Measurements from ENCODE around the gene GPAM. TPM values are rescaled to one million over a fixed set of nuclear protein-coding genes. Genes with fewer than 3 reads are reported as not detected.
A peak's percentile ranks its signal among the peaks of the same experiment; 100 is the strongest.
"Not testable (repeated sequence)": the region's sequence is repeated elsewhere in the genome, so short reads cannot be mapped to it uniquely, and the experiment has no call there.

Gene GPAM
- total RNA-seq, 2 donors from 2014 or later = 6.3 to 7.5 TPM

DNA sequence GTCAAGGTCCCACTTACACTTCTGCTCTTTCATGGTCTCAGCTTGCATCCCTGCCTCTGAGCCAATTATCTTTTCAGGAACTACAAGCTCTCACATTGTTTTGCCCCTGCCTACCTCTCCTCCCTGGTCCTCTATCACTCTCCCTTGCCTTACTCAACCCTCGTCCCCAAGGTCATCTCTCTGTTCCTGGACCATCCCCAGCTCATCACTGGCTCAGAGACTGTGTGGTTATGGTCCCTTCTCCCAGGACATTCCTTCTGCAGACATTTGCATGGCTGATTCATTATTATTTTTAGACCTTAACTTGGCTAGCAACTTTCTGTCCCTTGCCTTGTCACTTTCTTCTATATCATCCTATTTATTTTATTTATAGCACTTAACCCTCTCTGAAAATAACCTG is 17.8 kb upstream of the GPAM start:
- Mint-ChIP-seq H3K27ac (no peak overlapping the region), H3K36me3 (no peaks in the 10 kb centered on the region), H3K9me3 (no peaks in the 10 kb centered on the region)
- DNase-seq (ENCODE audit: low spot score in 2 of 2) (no peak), ATAC-seq (no peak)

DNA sequence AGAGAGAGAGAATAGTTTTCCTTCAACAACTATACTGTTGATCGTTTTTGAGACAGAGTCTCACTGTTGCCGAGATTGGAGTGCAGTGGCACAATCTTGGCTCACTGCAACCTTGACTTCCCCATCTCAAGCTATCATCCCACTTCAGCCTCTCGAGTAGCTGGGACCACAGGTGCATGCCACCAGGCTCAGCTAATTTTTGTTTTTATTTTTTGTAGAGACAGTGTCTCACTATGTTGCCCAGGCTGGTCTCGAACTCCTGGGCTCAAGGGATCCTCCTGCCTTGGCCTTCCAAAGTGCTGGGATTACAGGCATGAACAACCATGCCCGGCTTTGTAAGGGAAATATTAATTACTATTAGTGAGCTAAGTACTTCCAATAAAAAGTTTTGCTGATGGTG is 16.7 kb upstream of the GPAM start:
- not testable (repeated sequence) for H3K27ac Mint-ChIP-seq; ATAC-seq; H3K9me3 Mint-ChIP-seq; H3K36me3 Mint-ChIP-seq; DNase-seq (ENCODE audit: low spot score in 2 of 2)

DNA sequence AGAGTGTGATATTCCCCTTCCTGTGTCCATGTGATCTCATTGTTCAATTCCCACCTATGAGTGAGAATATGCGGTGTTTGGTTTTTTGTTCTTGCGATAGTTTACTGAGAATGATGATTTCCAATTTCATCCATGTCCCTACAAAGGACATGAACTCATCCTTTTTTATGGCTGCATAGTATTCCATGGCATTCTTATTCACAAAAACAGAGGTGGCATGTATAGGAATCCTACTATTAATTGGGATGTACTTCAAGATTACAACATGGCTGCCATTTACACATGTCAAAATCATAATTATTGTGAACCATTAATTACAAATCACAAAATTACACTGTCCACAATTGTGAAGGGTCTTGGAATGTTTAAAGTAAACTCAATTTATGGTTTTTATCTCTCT is 14.1 kb upstream of the GPAM start:
- not testable (repeated sequence) for DNase-seq (ENCODE audit: low spot score in 2 of 2); H3K36me3 Mint-ChIP-seq; H3K27ac Mint-ChIP-seq; H3K9me3 Mint-ChIP-seq; ATAC-seq

DNA sequence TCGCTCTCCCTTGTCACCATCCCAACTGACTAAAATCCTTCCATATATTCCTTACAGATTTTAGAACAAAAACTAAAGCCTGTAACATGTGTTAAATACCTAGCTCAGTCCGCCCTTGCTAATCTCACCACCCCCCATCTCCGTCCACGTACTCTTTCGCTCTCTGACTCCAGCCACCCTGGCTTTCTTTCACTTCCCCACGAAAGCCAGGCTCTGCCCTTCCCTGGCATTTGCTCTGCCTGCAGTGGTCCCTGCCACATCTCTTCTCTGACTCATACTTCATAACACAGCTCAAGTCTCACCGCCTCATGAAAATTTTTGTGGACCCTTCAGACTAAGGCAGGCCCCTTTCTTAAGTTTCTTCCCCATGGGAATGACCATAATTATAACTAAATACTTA is 11.7 kb upstream of the GPAM start:
- ATAC-seq (no peak), DNase-seq (ENCODE audit: low spot score in 2 of 2) (no peak)
- Mint-ChIP-seq H3K27ac (no peak overlapping the region), H3K36me3 (no peaks in the 10 kb centered on the region), H3K9me3 (no peaks in the 10 kb centered on the region)

DNA sequence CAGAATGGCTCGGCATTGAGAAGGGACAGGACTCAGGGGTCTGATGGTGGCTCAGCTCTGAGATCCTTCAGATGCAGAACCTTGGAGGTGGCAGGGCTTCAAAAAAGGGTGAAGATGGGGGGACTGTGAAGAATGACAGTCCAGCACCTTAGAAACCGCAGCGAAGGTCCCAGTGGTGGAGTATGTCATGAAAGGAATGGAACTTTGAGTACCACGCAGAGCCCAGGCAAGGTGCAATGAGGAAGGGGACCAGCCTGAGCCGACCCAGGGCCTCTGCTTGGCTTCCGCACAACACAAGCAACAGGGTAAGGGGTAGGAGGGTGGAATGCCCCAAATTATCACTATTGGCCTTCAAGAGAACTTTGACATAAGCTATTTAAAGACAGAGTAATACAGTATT is 8.2 kb upstream of the GPAM start:
- no peak for ATAC-seq
- no peaks in the 10 kb centered on the region for H3K9me3 Mint-ChIP-seq
- no peaks in the 10 kb centered on the region for H3K36me3 Mint-ChIP-seq
- H3K27ac Mint-ChIP-seq = no peak overlapping the region
- DNase-seq (ENCODE audit: low spot score in 2 of 2) = no peak

DNA sequence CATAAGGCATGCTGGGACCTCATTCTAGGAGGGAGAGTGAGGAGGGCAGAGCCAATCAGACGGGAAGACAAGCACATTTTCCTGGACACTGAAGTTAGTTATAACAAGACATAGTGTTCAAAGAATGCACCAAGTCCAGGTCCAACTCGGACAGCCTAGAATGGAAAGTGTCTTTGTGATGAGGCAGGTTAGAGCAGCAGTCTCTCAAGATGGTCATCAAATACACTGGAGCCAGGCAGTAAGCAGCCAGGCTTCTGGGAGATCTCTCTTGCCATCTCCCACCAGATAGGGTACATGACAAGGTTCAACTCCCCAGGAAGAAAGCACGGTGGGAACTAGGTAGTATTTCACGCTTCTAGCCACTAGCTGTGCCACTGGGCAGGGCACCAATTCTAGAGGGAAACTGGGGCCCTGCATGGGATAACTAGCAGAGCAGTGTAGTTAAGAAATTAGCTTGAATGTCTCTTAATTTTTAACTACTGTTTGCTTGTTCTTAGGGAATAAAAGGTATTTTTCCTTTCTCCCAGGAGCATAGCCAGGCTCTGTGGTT is 7.6 kb upstream of the GPAM start:
- no peaks in the 10 kb centered on the region for H3K9me3 Mint-ChIP-seq

DNA sequence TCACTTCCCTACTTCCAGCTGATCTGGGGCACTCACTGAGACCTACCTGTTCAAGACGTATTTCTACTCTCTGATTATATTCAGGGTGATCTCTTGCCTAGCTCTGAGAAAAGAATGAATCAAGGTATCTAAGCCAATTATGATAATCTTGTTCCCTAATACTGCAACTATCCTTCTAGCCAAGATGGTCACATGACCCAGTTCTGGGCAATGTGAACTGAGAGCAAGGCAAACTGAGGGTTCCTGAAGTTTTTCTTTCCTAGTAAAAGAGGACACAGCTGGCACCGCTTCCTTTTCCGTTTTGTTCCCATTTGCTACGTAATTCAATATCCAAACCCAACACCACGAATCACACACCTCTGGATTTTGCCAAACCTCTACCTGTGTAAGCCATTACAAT is 5.9 kb upstream of the GPAM start:
- H3K27ac Mint-ChIP-seq = no peak overlapping the region
- H3K36me3 Mint-ChIP-seq = peaks cover 8 to 16% of the 10 kb centered on the region in 2 donors
- peaks cover 0 to 12% of the 10 kb centered on the region in 2 donors for H3K9me3 Mint-ChIP-seq
- ATAC-seq (no peak), DNase-seq (ENCODE audit: low spot score in 2 of 2) (no peak)

More for the DNA sequence above, 7.6 kb upstream of the GPAM start:
- ATAC-seq (no peak), DNase-seq (ENCODE audit: low spot score in 2 of 2) (no peak)
- Mint-ChIP-seq H3K36me3 (no peaks in the 10 kb centered on the region), H3K27ac (no peak overlapping the region)

DNA sequence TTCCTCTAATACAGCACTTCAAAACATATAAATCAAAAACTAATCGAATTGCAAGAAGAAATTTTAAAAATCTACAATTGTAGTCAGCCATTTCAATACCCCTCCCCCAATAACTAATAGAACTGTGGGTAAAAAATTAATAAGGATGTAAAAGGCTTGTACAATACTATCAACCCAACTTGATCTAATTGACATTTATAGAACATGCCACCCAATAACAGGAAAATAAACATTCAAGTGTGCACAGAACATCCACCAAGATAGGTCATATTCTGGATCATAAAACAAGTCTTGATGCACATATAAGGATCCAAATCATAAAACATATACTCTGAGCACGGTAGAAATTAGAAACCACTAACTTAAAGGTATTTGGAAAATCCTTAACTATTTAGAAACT is 4.0 kb upstream of the GPAM start:
- DNase-seq (ENCODE audit: low spot score in 2 of 2) (no peak), ATAC-seq (no peak)
- Mint-ChIP-seq H3K36me3 (peaks cover 13 to 28% of the 10 kb centered on the region in 2 donors), H3K9me3 (peaks cover 0 to 13% of the 10 kb centered on the region in 2 donors), H3K27ac (no peak overlapping the region)

DNA sequence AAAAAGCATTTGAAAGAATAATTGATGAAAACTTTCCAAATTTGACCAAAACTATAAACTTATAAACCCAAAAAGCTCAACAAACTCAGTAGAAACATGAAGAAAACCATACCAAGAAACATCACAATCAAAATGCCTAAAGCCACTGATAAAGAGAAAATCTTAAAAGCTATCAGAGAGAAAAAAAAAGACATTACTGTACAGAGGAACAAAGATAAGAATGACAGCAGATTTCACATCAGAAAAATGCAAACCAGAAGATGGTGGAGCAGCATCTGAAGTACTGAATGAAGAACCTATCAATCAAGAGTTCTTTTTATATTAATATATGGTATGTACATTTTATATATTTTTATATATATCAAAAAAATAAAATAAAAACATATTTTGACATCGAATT is 2.4 kb upstream of the GPAM start:
- ATAC-seq = no peak
- no peak overlapping the region for H3K27ac Mint-ChIP-seq
- peaks cover 13 to 28% of the 10 kb centered on the region in 2 donors for H3K36me3 Mint-ChIP-seq
- DNase-seq (ENCODE audit: low spot score in 2 of 2) = no peak
- peaks cover 0 to 13% of the 10 kb centered on the region in 2 donors for H3K9me3 Mint-ChIP-seq

DNA sequence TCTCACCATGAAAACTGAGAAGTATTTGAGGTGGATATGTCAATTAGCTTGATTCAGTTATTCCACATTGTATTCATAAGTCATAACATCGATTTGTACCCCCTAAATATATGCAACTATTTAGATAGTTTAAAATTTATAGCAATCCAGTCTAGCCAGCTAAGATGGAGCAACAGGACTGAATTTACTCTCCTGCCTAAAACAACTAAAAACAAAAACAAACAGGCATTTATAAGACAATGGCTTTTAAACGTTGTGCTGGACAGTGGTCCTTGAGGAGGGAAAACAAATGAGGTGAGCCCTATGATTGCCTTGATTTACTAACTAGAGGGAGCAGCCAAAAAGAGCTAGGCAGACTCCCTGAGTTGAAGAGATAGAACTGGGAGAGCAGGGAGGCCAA is 814 bp upstream of the GPAM start:
- ATAC-seq (no peak), DNase-seq (ENCODE audit: low spot score in 2 of 2) (no peak)
- Mint-ChIP-seq H3K9me3 (peaks cover 0 to 13% of the 10 kb centered on the region in 2 donors), H3K36me3 (peaks cover 13 to 28% of the 10 kb centered on the region in 2 donors), H3K27ac (peak overlapping the region in 1 of 2 donors; percentile 89)

DNA sequence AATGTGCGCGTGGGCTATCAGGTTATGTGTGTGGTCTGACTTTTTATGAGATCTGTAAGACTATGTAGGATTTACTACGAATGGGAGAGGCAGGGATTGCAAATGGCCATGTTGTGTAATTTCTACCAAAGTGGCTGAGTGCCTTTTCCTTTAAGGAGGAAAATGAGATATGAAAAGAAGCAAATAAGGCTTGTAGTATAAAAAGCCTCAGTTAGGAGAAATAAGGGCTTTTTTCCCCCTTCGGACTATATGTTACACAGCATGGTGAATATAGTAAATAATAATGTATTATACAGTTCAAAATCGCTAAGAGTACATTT is 447 bp upstream of the GPAM start:
- Mint-ChIP-seq H3K9me3 (peaks cover 0 to 13% of the 10 kb centered on the region in 2 donors), H3K27ac (peak overlapping the region; percentile 89 to 97), H3K36me3 (peaks cover 13 to 28% of the 10 kb centered on the region in 2 donors)
- no peak for DNase-seq (ENCODE audit: low spot score in 2 of 2)
- ATAC-seq = no peak

DNA sequence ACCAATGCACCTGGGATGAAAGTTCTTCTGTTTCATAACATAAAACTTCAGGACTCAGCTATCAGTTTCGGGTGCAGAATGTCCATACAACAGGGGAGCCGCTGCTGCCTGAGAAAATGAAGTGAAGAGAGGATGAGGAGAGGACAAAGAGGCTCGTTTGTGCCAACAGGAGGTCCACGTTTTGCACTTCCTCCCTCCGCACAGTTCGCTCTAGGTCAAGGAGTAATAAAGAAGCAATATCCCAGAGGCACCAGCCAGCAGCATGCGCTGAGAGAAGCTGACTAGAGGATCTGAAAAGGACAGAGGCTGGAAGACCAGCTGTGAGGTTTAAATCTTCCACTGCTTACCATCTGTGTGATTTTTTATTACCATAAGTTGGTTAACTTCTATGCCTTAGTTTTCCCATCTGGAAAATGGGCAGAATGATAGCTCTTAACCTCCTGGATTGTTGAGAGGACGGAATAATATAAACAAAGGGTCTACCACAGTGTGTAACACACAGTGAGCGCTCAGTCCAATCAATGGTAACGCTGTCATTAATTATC is 709 bp downstream of the GPAM start:
- peak overlapping the region; percentile 32 to 89 for H3K27ac Mint-ChIP-seq
- no peak for ATAC-seq
- no peak for DNase-seq (ENCODE audit: low spot score in 2 of 2)
- peaks cover 0 to 13% of the 10 kb centered on the region in 2 donors for H3K9me3 Mint-ChIP-seq
- peaks cover 13 to 28% of the 10 kb centered on the region in 2 donors for H3K36me3 Mint-ChIP-seq

DNA sequence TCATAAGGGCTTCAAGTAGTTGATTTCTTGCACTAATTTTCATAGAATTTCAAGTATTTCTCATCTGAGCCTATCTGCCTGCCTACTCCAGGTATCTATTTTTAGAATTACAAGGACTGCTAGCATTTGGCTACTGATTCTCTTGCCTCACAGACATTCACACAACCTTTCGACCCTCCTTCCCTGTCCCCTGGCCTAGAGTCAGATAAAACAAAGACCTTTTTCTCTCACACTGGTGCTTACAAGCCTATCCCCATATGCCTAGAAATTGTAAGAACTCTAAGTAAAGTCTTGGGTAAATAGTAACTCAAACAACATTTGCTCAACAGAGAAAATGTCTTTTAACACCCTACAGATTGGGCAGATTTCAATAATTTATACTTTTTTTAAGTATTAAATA is 6.3 kb downstream of the GPAM start:
- Mint-ChIP-seq H3K36me3 (peaks cover 4 to 5% of the 10 kb centered on the region in 2 donors), H3K9me3 (no peaks in the 10 kb centered on the region), H3K27ac (peak overlapping the region in 1 of 2 donors; percentile 53)
- ATAC-seq = no peak
- no peak for DNase-seq (ENCODE audit: low spot score in 2 of 2)

DNA sequence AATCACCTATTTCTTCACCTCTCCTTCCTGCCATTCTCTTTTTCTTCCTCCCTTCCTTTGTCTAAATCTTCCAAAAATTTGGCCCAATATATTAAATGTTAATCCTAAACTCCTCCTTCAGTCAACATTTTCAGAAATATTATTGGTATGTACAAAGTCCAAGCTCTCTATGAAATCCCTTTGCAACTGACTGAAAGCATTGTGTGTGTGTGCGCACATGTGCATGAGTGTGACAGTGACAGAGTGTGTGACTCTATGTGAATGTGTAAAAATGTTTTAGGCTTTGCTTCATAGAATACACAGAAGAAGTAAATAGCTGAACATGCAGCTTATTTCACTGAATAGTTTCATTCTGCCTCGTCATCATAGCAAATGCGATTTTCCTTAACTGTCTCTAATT is 7.0 kb downstream of the GPAM start:
- Mint-ChIP-seq H3K9me3 (no peaks in the 10 kb centered on the region), H3K27ac (no peak overlapping the region), H3K36me3 (peaks cover 5 to 6% of the 10 kb centered on the region in 2 donors)
- ATAC-seq = no peak
- DNase-seq (ENCODE audit: low spot score in 2 of 2) = no peak

DNA sequence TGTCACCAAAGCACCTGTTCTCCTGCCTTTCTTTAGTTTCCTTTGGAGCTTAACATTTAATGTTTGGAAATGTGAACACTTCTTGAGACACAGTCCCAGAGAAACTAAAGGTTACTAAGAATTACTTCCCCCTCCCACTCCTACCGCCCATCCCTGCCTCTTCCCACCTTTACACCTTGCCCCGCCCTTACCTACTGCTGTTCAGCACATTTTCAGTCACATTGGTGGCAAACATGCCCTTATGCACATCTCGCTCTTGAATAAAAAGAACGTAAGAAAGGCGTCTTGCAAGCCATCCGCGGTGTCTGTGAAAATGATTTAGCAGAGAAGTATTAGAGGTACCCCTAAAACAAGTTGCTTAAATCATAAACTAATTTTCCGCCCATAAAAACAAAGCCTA is 8.2 kb downstream of the GPAM start:
- no peak for ATAC-seq
- H3K27ac Mint-ChIP-seq = no peak overlapping the region
- DNase-seq (ENCODE audit: low spot score in 2 of 2) = no peak
- H3K9me3 Mint-ChIP-seq = no peaks in the 10 kb centered on the region
- H3K36me3 Mint-ChIP-seq = peaks cover 5 to 11% of the 10 kb centered on the region in 2 donors

DNA sequence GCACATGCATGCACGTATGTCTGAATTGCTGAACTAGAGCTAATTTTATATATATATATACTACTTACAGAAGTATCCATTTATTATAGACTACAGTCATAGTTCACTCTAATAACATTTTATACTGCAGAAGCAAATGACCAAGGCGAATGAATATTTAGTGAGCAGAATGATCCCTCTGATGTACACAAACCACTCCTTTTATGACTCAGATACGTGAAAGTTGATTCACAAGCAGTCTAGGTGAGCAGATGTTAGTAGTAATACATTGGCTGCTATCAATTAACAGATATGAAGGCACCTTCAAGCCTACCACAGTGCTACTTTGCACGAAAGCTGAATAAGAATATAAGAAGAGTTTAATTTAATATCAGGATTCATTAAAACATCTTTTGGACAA is 10.4 kb downstream of the GPAM start:
- ATAC-seq (no peak), DNase-seq (ENCODE audit: low spot score in 2 of 2) (no peak)
- Mint-ChIP-seq H3K9me3 (no peaks in the 10 kb centered on the region), H3K27ac (no peak overlapping the region), H3K36me3 (peaks cover 5 to 11% of the 10 kb centered on the region in 2 donors)

DNA sequence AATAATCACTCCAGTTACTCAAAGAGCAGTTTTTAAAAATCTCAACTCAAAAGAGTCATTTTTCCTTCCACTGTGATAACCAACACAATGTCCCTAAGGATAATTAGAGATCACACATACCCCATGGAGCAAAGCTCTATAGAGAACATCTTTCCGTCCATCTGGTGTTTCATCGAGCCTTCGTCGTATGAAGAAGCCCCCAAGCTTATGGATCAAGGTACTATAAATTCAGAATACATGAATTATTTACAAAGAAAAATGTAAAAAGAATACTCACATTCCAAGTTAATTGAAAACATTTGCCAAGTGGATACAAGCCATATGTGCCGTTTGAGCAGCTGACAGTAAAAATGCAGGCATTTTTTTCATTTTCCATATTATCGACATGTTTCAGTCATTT is 14.8 kb downstream of the GPAM start:
- no peak overlapping the region for H3K27ac Mint-ChIP-seq
- peaks cover 0 to 11% of the 10 kb centered on the region in 2 donors for H3K36me3 Mint-ChIP-seq
- DNase-seq (ENCODE audit: low spot score in 2 of 2) (no peak), ATAC-seq (no peak)
- no peaks in the 10 kb centered on the region for H3K9me3 Mint-ChIP-seq

DNA sequence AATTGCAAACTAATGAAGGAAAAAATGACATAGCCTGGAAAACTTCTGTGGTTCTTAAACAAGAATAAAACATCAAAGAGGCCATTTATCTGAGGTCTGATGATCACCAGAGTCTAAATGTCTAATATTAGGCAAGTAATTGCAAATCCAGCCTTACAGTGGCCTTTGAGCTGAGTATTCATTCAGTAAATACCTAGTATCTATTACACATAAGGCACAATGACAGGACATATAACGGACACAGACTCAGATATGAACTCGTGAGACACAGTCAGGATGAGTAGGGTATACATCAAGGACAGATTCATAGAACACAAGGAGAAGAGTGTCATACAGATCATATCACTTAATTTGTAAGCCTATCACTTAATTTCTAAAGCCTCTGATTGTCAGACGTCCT is 16.8 kb downstream of the GPAM start:
- ATAC-seq = no peak
- Mint-ChIP-seq H3K27ac (no peak overlapping the region), H3K36me3 (peaks cover 0 to 11% of the 10 kb centered on the region in 2 donors), H3K9me3 (no peaks in the 10 kb centered on the region)
- DNase-seq (ENCODE audit: low spot score in 2 of 2) = no peak
